Jurkat, Clone E6-1 (cell line): ENCODE results near the gene HLA-G.
A peak's percentile ranks its signal among the peaks of the same experiment; 100 is the strongest.

Experiments
- DNase-seq: peaks from one replicate; pipeline ENCODE4 v3.0.0-alpha.2; 2011; ENCODE audit warnings: low read depth, low spot score
- H3K4me3 ChIP-seq: 2 replicates; pipeline ENCODE4 v1.5.1; 2011; ENCODE audit warnings: mild to moderate bottlenecking, low read length, control low read depth, moderate library complexity

Gene HLA-G

DNA sequence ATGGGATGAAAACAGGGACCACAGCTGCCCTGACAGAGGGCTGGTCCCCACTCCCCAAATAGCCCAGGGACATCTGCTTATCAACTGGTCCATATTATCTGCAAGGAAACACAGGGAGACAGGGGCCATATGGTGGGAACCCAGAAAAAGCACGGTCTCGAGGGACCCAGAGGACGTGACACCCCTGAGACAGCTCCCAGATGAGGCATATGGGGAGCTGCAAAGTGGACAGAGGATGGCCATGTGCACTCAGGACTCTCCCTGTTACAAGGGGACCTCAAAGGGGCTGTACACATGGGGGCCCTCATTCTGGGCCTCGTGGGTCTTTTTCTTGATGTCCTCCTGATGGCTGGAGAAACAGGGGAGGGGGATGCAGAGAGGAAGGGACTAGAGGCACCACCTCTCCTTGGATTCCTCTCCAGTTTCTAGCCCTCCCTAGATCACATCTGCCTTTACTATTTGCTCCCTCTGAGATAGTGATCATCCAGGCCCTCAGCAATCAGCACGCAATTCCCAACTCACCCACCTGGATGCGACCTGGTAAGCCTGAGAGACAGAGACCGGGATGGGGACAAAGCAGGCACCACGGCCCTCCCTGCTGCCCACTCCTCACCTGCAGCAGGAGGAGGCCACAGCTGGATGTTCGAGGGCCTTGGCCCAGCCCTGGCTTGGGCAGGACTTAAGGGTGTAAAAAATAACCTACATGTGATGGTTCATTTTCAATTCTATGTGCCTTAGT lies 13.1 kb upstream of the HLA-G start:
- H3K4me3 ChIP-seq = no peak overlapping the region
- no peak for DNase-seq

DNA sequence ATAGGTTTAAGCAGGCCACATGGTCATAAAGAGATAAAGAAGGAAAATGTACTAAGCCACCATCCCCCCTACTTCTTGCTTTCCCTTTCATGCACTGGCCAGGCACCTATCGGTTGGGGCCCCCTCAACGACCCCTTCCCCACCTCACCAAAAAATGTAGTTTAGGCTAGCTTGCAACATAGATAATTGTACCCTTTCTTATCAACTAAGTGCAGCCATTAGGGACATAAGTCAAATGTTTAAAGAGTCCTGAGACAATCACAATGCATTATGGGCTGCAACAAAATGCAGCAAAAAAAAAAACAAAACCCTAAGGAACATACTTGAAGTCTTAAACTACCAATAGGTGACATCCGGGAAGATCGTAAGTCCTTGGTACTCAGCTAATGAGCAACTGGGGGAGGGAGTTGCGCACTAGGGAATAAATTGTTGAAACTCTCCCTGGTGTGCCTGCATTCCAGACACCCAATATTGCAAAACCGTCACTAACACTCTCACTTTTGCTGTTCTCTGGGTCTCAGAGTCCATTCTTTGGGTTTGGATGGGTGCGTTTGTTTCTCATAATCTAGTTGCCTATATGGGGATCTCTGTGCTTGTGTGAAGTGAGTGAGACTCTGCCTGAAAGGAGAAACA lies 12.4 kb upstream of the HLA-G start:
- no peak for DNase-seq
- no peak overlapping the region for H3K4me3 ChIP-seq

DNA sequence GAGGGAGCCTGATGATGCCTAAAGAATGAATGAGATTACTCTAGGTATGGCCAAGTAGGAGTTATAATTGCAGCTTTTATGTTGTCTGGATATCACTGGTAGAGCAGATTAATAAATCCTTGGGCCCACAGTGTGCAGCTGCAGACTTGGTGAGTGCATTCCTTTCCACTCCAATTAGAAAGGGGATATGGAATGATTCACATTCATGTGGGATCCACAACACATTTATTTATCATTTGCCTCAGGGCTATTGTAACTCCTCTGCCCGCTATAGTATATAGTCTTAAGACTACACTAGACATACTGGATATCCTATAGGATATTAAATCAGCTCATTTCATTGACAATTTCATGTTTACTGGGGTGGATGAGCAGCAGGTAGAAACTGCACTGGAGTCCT lies 11.6 kb upstream of the HLA-G start:
- no peak overlapping the region for H3K4me3 ChIP-seq
- no peak for DNase-seq

DNA sequence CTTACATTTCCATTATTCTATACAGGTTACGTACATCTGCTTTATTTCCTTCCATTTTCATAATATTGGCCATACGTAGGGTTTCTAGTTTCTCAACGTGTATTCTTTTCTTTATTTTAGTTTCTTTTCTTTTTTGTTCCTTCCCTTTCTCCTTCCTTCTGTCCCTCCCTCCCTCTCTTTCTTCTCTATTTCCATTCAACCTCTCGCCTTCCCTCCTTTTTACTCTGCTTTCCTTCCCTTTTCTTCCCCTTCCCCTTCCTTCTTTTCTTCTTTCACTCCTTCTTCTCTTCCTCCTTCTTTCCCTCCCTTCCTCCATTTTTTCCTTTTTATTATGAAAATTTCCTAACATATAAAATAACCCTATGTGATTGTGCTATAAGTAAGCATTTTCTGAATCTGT lies 8.7 kb upstream of the HLA-G start:
- DNase-seq = no peak
- no peak overlapping the region for H3K4me3 ChIP-seq

DNA sequence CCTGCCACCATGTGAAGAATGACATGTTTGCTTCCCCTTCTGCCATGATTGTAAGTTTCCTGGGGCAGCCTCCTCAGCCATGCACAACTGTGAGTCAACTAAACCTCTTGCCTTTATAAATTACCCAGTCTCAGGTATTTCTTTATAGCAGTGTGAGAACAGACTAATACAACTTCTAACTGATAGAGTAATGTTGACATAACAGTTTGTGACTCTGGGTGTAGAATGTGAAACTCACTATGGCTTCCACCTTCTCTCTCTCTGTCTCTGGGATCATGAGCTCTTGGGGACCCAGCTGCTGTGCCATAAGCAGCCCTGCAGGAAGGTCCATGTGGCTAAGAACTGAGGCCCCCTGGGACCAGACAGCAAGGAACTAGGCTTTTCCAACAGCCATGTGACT lies 3.5 kb upstream of the HLA-G start:
- H3K4me3 ChIP-seq = no peak overlapping the region
- DNase-seq = no peak

DNA sequence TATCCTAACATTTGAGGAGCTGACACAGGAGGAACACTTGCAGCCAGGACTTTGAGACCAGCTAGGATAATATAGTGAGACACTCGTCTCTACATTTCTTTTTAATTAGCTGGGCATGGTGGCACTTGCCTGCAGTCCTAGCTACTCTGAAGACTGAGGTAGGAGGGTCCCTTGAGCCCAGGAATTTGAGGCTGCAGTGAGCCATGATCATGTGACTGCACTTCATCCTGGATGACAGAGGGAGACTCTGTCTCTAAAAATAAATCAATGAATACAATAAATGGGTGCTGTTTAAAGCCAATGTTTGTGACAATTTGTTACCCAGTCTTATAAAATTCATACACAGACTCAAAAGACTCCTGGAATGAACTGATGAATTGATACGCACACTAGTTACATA lies 1.8 kb upstream of the HLA-G start:
- H3K4me3 ChIP-seq = no peak overlapping the region
- no peak for DNase-seq

DNA sequence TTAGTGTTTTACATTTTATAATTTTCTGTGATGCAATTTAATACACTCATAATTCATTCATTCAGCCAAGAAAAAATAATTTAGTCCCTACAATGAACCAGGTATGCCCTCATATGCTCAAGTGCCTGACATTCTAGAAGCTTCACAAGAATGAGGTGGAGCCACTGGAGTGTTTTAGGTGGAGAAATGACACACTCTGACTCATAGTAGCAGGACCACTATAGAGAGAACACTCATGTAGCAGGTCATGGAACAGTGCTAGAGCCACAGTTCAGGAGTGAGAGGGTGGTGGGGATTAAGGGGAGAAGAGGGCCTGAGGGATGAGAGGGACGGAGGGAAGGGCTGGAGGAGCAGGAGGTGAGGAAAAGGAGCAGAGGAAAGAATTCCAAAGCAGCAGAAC lies 1.4 kb upstream of the HLA-G start:
- DNase-seq = no peak

DNA sequence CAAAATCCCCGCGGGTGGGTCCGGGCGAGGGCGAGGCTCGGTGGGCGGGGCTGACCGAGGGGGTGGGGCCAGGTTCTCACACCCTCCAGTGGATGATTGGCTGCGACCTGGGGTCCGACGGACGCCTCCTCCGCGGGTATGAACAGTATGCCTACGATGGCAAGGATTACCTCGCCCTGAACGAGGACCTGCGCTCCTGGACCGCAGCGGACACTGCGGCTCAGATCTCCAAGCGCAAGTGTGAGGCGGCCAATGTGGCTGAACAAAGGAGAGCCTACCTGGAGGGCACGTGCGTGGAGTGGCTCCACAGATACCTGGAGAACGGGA lies 809 bp downstream of the HLA-G start:
- no peak overlapping the region for H3K4me3 ChIP-seq
- no peak for DNase-seq

More for the DNA sequence above, 1.4 kb upstream of the HLA-G start:
- no peak overlapping the region for H3K4me3 ChIP-seq

DNA sequence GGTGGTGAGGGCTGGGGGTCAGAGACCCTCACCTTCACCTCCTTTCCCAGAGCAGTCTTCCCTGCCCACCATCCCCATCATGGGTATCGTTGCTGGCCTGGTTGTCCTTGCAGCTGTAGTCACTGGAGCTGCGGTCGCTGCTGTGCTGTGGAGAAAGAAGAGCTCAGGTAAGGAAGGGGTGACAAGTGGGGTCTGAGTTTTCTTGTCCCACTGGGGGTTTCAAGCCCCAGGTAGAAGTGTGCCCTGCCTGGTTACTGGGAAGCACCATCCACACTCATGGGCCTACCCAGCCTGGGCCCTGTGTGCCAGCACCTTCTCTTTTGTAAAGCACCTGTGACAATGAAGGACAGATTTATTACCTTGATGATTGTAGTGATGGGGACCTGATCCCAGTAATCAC lies 2.1 kb downstream of the HLA-G start:
- no peak overlapping the region for H3K4me3 ChIP-seq
- no peak for DNase-seq

DNA sequence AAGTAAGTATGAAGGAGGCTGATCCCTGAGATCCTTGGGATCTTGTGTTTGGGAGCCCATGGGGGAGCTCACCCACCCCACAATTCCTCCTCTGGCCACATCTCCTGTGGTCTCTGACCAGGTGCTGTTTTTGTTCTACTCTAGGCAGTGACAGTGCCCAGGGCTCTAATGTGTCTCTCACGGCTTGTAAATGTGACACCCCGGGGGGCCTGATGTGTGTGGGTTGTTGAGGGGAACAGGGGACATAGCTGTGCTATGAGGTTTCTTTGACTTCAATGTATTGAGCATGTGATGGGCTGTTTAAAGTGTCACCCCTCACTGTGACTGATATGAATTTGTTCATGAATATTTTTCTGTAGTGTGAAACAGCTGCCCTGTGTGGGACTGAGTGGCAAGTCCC lies 2.8 kb downstream of the HLA-G start:
- DNase-seq = no peak
- H3K4me3 ChIP-seq = no peak overlapping the region

DNA sequence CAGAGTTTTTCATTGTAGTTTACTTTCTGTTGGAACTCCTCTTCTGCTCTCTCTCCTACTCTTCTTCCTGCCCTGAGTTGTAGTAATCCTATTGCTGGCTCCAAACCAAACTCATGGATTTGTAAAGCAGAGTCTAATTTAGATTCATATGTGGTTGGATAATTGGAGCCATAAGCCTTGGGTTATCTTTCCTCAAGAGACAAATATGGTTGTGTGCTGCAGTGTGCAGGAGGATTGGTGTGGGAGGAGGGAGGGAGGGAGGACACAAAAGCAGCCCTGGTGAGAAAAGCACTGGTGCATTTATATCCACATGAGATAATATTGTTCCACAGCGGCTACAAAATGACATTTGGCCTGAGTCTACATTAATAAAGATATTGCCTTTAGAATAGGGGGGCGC lies 4.2 kb downstream of the HLA-G start:
- H3K4me3 ChIP-seq = no peak overlapping the region
- DNase-seq = no peak

DNA sequence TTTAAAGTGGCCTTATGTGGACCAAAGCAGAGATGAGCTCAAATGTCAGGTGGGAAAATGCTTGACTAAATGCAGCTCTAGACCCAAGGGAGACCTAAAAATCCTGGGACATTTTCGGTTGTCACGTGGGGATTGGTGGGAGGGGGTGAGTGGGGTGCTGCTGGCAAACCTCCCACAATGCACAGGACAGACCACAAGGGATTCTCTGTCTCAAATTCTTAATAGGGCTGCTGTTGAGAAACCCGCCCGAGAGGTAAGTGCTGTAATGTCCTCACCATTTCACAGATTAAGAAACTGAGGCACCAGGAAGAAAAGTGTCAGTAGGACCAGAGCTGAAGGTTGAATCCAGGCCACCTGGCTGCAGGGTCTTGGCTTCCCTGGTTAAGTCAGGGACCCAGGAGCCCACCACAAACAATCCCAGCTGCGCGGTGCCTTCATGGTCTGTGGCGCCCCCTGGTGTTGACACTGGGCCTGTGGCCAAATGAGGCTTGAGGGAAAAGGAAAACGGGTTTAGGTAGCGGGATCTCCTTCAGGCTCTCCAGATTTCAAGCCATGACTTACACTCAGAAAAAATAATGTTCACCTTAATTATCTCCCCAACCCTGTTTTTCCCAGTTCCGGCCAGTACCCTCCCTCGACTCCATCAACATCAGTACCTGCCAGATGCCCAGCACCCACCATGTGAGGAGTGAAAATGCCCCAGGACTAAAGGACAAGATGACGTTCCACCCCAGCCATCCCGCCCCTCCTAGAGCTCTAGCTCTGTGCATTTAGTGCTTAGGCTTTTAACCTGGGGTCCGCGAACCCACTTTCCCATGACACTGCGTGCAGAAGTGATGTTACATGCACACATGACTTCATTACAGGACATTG lies 7.2 kb downstream of the HLA-G start:
- H3K4me3 ChIP-seq = no peak overlapping the region

DNA sequence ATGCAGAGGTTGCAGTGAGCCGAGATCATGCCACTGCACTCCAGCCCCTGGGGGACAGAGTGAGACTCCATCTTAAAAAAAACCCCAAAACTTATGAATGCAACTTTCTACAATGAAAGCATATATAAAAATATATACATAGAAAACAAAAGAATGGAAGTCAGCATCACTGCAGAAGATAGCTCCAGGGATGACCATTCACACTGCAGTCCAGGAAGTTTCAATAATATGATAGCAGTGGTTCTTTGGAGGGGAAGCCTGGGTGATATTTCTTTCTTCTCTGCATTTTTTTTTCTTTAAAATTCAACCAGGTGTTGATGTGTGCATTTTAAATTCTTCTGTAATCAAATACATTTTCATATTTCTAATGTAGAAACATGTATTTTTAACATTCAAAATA lies 12.3 kb downstream of the HLA-G start:
- H3K4me3 ChIP-seq = no peak overlapping the region
- no peak for DNase-seq

More for the DNA sequence above, 7.2 kb downstream of the HLA-G start:
- DNase-seq = peak; percentile 6

DNA sequence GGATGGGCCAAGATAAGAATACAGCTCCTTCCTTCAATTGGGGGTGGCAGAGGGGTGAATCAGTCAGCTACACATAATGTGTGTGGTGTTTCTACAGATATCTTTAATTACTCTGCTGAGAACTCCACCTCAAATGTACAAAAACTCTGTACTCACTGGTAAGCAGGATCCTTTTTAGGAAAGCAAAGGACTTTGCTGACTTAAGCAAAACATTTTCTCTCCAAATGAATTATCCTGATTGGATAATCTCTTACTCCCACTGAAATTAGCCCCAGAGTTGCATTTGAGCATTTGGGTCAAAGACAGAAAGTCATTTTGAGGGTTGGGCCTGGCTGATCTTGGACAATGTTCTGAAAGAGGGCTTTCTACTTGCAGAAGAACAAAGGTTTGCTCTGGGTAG lies 13.4 kb downstream of the HLA-G start:
- DNase-seq = no peak
- H3K4me3 ChIP-seq = no peak overlapping the region

DNA sequence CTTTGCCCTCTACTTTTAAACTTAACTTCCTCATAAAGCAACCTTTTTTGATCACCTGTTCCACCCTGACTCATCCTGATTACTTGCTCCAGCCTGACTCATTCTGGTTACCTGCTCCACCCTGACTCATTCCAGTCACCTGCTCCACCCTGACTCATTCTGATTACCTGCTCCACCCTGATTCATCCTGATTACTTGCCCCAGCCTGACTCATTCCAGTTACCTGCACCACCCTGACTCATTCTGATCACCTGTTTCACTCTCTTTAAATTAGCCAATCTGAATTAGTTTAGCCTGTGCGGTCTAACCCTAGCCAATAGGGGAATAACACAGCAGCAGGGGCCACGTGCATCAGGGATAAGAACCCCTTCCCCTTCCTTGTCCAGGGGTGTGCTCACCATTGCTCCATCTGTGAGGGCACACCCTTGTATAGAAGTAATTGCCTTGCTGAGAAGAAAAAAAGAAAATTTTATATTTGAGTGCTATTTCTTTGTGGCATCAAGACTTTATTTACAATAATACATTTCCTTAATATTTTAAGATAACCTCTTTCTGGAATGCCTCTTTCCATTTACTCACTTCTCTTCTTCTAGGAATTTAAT lies 17.9 kb downstream of the HLA-G start:
- H3K4me3 ChIP-seq = no peak overlapping the region
- no peak for DNase-seq

DNA sequence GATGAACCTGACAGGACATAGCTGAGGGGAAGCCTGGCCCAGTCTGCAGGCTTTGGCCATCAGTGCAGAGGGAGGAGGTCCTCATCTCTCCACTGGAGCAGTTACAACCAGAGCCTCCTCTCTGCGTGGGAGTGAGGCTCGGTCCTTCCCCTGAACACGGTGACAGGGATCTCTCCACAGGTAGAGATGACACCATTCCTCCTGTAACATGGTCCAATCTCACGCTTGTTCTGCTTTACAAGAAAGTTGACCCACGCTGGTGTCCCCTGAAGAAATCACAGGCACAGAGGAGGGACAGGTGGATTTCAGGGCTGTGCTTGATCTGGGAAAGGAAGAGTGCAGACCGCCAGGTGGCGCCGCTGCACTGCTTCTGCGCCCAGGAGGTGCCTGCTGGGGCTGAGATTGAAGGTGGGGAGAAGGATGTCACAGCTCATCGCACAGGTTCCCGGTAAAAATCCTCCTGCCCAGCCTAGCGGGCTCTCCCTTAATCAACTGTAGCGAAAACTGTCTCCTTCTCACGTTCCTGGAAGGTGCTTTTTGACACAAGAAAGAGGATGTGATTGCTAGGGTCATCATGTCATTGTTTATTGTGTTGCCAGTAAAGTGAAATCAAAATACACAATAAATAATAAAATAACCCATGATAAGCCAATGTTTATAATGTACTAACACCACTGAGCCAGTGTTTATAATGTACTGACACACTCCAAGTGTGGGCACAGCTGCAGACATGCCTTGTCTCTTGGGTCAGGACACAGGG lies 20.4 kb downstream of the HLA-G start:
- peak; percentile 54 for DNase-seq
- H3K4me3 ChIP-seq = no peak overlapping the region

DNA sequence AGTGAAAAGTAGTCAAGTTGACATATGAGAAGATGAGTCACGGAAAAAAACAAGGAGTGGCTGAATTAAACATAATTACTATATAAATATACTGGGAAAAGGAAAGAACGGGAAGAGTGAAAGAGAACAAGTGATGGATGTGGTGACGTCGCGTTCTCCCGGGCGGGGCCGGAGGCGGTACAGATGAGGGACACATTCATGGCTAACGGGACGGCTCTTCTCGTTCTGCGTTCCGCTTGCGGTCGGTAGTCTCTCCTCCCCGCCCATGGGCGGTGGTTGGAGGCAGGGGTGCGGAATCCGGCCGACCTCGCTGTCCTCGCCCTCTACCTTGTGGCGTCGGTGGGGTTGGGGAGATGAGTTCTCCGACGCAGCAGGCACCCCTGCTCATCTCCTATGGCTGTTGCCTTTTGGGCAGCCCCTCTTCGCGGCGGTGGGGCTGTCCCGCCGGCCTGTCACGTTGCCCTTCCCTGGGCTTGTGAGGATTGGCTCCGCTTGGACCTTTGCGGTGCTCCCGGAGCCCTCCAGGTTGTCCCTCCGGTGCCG lies 22.5 kb downstream of the HLA-G start:
- no peak for DNase-seq
- no peak overlapping the region for H3K4me3 ChIP-seq

DNA sequence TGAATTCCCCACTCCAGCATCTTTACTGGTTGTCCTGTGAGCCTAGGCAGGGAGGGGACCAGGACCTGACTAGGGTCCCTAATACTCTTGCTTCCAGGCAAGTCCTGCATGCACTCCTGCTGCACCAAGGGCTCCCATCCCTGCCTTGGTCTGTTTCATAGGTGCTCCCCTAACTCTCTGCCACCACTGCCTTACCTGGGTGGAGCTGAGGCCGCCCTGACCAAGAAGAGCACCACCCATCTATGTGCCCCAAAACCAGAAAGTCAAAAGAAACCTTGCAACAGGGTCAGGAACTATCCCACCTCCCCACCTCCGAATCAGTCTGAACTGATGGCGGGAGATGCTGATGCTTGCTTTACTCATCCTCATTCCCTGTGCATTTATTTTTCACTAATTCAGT lies 23.6 kb downstream of the HLA-G start:
- DNase-seq = no peak

DNA sequence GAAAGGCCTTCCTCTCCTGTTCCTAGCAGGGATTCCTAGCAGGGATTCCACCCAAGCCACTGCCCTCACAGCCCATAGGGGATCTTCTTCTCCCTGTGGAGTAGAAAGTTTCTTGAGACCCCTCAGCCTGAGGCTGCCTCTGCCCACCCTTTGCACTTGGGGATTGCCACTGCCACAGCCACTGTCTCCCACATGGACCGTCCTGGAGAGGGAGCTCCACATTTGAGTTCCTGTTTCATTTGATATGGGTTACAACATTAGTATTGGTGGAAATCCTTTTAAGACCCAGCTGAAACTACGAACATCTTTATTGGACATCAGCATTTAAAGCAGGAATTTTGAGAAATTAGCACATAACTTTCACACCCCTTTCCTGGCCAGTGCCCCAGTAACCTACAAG lies 25.6 kb downstream of the HLA-G start:
- DNase-seq = no peak
- H3K4me3 ChIP-seq = no peak overlapping the region

More for the DNA sequence above, 23.6 kb downstream of the HLA-G start:
- H3K4me3 ChIP-seq = no peak overlapping the region
